RCC 7860 (cell line): Measurements from ENCODE around the gene DNAJC9.

Experiments
- DNase-seq: peaks from one replicate; pipeline ENCODE4 v3.0.0-alpha.2; 2015; ENCODE audit warnings: low spot score
- FAIRE-seq: peaks from 2 replicates; lab custom pipeline; 2012; peaks lifted over from hg19 to GRCh38; lab: Jason Lieb, UNC

Gene DNAJC9

DNA sequence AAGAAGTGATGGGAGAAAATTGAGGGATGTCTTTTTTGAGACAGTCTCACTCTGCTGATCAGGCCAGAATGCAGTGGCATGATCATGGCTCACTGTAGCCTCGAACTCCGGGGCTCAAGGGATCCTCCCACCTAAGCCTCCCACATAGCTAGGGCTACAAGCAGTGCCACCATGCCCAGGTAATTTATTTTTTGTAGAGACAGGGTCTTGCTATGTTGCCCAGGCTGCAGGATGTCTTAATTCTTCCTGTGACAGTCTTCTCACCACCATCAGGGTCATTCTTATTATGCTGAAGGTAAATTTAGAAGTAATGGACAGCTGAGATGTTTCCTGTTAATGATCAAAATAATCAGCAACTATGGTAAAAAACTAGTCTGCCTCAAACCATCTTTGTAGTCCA lies 7.1 kb downstream of the DNAJC9 start:
- DNase-seq (no peak), FAIRE-seq (no peak)

GRCh38 chr10:73238990-73239566 lies 8.0 kb downstream of the DNAJC9 start:
- DNase-seq (no peak), FAIRE-seq (no peak)

DNA sequence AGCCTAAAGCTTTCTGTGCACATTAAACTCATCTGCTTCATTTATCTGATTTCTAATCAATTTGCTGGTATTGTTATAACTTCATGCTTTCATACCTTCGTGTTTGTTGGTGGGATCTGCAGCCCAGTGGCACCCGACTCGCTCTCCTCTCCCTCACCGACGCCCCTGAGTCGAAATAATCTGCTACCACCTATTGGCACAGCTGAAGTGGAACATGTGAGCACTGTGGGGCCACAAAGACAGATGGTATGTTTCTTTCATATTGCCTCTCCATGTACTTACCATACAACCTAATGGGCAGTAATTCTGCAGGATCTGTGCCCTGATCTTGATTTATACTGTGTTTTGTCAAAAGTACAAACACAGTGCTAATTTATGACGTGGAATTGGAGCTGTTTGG lies 12.4 kb downstream of the DNAJC9 start:
- FAIRE-seq = no peak
- no peak for DNase-seq

DNA sequence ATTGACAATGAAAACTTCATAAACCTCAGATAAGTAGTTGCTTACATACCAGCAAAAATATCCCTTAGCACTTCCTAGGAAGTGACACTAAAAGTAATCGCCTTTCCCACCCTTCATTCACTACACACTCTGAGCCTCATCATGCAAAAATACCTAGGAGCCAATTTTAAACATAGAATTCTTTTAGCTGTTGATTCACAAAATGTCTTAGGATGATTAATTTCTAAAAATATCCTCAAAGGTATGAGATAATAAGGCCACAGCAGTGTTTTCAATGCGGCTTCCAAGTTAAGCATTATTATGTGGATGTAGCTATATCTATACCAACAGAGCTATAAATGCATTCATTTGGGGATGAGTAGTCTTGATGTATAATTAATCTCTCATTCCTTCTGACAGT lies 13.2 kb downstream of the DNAJC9 start:
- DNase-seq (no peak), FAIRE-seq (no peak)

DNA sequence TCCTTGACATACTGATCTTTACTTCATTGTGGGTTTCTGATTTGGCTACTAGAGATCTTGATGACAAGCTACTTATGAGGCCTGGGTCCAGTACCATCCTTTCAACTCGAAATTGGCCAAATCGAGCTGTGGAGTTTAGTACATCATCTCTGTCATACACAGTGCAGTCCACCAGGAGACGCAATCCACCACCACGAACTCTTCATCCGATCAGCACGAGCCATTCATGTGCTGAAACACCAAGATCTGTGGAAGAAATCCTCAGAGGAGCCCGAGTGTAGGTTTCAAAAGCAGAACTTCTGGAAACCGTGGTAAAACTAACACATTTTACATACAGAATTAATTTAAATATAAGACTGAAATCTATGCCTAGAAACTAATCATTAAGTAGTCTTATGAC lies 14.2 kb downstream of the DNAJC9 start:
- DNase-seq (no peak), FAIRE-seq (no peak)

DNA sequence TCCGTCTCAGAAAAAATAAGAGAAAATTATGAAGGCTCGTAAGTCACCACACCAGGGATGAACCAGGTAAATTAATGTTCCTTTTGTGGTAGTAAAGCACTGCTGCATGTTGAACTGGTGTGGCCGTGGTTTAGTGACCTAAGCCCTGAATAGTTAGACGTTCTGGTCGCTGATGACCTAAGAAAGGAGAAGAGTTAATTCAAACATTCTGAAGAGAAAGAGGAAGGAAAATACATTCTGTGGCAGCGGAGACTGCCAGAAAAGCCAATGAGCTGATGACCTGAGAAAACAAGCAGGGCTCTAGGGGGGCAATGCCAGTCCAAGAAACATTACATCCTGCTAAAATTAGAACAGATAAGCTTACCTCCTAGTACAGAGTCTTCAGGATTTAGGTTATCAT lies 17.5 kb downstream of the DNAJC9 start:
- DNase-seq (no peak), FAIRE-seq (no peak)

- DNase-seq (no peak), FAIRE-seq (no peak)
Measured at GRCh38 chr10:73228247-73228646, 18.8 kb downstream of the DNAJC9 start.

GRCh38 chr10:73226663-73227062 lies 20.4 kb downstream of the DNAJC9 start:
- no peak for DNase-seq
- no peak for FAIRE-seq

GRCh38 chr10:73225518-73225917 lies 21.5 kb downstream of the DNAJC9 start:
- FAIRE-seq = peak; percentile 53
- DNase-seq = no peak

DNA sequence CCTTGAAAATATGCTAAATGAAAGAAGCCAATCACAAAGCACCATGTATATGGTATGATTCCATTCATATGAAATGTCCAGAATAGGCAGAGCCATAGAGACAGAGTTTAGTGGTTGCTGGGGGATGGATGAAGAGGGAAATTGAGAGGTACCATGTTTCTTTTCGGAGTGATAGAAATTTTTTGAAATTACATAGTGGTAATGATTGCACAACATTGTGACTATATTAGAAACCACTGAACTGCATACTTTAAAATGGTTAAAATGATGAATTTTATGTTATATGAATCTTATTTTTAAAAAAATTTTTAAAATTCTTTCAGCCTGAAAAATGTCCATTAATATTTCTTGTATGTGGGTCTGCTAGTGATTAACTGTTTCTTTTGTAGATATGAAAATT lies 26.1 kb downstream of the DNAJC9 start:
- no peak for DNase-seq
- FAIRE-seq = no peak

DNA sequence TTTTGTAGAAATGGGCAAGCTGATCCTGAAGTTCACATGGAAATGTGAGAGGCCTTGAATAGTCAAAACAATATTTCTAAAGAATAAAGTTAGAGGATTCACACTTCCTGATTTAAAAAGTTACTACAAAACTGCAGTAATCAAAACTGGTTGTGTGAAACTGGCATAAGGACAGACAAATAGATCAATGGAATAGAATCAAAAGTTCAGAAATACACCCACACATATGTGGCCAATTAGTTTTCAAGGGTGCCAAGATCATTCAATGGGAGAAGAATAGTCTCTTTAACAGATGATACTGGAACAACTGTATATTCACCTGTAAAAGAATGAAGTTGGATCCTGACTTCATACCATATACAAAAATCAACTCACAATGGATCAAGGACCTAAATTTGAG lies 27.7 kb downstream of the DNAJC9 start:
- FAIRE-seq = no peak

GRCh38 chr10:73218431-73219191 lies 28.4 kb downstream of the DNAJC9 start:
- DNase-seq = no peak
- no peak for FAIRE-seq

More for the DNA sequence above, 27.7 kb downstream of the DNAJC9 start:
- no peak for DNase-seq

- DNase-seq = no peak
- FAIRE-seq = no peak
Measured at GRCh38 chr10:73217628-73218027, 29.4 kb downstream of the DNAJC9 start.

DNA sequence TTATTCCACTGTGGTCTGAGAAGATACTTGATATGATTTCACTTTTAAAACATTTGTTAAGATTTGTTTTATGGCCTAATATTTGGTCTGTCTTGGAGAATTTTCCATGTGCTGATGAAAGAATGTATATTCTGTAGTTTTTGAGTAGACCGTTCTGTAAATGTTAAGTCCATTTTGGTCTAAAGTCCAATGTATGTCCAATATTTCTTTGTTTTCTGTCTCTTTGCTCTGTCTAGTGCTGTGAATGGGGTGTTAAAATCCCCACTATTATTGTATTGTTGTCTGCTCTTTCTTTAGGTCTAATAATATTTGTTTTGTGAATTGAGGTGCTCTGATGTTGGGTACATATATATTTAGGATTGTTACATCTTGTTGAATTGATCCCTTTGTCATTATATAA lies 31.3 kb downstream of the DNAJC9 start:
- FAIRE-seq (no peak), DNase-seq (no peak)

- no peak for DNase-seq
- FAIRE-seq = no peak
Measured at GRCh38 chr10:73211106-73211811, 35.8 kb downstream of the DNAJC9 start.

- no peak for FAIRE-seq
Measured at GRCh38 chr10:73210395-73211105, 36.5 kb downstream of the DNAJC9 start.

DNA sequence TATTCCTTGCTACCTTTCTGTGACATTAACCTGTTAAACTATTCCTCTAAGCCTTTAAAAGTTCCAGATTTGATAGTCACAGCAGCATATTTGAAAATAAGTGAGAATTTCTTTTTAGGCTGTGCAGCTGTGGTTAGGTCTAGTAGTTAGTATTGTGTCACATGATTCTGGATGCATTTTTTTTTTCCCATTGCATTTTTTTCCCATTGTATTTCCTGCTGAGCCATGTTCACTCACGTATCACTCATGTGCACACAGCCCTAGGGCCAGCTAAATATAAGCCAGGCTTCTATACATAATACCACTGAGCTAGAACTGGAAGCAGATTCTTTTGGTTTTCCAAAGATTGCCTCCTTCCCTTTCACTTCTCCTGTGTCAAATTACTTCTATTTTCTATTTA lies 37.4 kb downstream of the DNAJC9 start:
- FAIRE-seq = peak; percentile 66
- no peak for DNase-seq

More at GRCh38 chr10:73210395-73211105, 36.5 kb downstream of the DNAJC9 start:
- DNase-seq = no peak

DNA sequence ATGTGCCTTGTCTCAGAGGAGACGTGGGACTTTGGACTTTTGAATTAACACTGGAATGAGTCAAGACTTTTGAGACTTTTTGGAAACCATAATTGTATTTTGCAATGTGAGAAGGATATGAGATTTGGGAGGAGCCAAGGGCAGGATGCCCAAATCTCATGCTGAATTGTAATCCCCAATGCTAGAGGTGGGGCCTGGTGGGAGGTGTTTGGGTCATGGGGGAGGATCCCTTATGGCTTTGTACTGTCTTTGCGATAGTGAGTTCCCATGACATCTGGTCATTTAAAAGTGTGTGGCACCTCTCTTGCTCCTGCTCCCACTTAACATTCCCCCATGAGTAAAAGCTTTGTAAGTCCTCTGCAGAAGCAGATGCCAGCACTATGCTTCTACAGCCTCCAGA lies 39.2 kb downstream of the DNAJC9 start:
- no peak for FAIRE-seq

GRCh38 chr10:73206385-73206784 lies 40.7 kb downstream of the DNAJC9 start:
- no peak for DNase-seq
- no peak for FAIRE-seq

More for the DNA sequence above, 39.2 kb downstream of the DNAJC9 start:
- DNase-seq = no peak

DNA sequence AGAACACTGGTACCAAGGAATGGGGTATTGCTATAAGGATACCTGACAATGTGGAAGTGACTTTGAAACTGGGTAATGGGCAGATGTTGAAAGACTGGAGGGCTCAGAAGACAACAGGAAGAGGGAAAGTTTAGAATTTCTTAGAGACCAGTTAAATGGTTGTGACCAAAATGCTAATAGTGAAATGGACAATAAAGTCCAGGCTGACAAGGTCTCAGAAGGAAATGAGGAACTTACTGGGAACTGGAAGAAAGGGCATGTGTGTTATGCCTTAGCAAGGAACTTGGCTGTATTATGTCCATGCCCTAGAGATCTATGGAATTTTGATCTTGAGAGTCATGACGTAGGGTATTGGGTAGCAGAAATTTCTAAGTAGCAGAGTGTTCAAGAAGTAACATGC lies 41.2 kb downstream of the DNAJC9 start:
- DNase-seq (no peak), FAIRE-seq (no peak)

- FAIRE-seq (no peak), DNase-seq (no peak)
Measured at GRCh38 chr10:73205081-73205480, 42.0 kb downstream of the DNAJC9 start.
